ENCODE measurements around the gene BCR.

DNA sequence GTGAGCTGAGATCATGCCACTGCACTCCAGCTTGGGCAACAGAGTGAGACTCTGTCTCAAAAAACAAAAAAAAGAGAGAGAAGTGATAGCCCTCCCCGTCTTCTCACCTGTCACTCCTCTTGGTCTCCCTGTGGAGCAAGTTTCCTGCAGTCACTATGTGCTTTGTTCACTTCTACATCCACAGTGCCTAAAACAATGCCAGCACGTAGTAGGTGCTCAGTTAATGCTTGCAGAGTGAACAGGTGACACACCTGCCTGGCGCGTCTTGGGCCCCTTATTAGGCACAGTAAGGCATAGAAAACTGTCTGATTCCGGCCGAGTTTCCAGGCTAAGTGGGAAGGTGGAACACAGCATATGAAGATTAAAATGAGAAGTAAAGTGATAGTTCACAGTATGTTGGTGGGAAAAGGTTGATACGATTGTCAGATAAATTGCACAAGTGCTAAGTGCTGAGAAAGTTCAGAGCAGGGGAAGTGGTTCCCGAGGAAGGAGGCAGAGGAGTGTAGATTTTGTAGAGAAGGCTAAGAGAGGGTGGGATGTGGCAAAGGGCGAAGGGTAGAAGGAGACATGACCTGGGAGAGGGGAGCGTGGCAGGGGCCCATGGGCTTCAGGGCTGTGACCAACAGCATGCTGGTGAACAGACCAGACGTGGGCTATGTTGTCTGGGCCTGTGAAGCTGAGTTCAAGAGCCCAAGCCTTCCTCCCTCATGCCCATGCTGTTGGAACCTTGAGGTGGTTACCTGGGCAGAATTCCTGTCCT is 41.9 kb downstream of the BCR start:
- TF ChIP-seq, protein P1, sequence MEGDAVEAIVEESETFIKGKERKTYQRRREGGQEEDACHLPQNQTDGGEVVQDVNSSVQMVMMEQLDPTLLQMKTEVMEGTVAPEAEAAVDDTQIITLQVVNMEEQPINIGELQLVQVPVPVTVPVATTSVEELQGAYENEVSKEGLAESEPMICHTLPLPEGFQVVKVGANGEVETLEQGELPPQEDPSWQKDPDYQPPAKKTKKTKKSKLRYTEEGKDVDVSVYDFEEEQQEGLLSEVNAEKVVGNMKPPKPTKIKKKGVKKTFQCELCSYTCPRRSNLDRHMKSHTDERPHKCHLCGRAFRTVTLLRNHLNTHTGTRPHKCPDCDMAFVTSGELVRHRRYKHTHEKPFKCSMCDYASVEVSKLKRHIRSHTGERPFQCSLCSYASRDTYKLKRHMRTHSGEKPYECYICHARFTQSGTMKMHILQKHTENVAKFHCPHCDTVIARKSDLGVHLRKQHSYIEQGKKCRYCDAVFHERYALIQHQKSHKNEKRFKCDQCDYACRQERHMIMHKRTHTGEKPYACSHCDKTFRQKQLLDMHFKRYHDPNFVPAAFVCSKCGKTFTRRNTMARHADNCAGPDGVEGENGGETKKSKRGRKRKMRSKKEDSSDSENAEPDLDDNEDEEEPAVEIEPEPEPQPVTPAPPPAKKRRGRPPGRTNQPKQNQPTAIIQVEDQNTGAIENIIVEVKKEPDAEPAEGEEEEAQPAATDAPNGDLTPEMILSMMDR (IDR thresholded peaks at IDR 0.05): no peak
- TF ChIP-seq EZH2 (IDR thresholded peaks at IDR 0.05; ENCODE audit: borderline replicate concordance, insufficient read depth, low read depth, low read length, poor library complexity, severe bottlenecking): no peak

Measured in B cell (primary cell).